ENCODE results near the gene CST6. TPM values are rescaled to one million over a fixed set of nuclear protein-coding genes. Genes with fewer than 3 reads are reported as not detected.

CST6 gene
- total RNA-seq, 4 donors from 2014 or later: 734 to 2,600 (median 1,315) TPM

- no peak overlapping the region for H3K4me3 ChIP-seq (ENCODE audit: low read depth, poor library complexity, severe bottlenecking)
- no peak for DNase-seq (ENCODE audit: low spot score in 2 of 2)
- TF ChIP-seq POLR2A (IDR thresholded peaks at IDR 0.05) (no peak), CTCF (IDR thresholded peaks at IDR 0.05) (no peak)
- intact Hi-C loops (cut with DNase I; ENCODE audit: low total_unique reads): no loop called here
- whole genome bisulfite sequencing, 2 donors: 41 to 51% methylated on average over 7 of the region's 7 CpGs
Observed at GRCh38 chr11:66056501-66056900, 44.7 kb downstream of the CST6 start.

DNA sequence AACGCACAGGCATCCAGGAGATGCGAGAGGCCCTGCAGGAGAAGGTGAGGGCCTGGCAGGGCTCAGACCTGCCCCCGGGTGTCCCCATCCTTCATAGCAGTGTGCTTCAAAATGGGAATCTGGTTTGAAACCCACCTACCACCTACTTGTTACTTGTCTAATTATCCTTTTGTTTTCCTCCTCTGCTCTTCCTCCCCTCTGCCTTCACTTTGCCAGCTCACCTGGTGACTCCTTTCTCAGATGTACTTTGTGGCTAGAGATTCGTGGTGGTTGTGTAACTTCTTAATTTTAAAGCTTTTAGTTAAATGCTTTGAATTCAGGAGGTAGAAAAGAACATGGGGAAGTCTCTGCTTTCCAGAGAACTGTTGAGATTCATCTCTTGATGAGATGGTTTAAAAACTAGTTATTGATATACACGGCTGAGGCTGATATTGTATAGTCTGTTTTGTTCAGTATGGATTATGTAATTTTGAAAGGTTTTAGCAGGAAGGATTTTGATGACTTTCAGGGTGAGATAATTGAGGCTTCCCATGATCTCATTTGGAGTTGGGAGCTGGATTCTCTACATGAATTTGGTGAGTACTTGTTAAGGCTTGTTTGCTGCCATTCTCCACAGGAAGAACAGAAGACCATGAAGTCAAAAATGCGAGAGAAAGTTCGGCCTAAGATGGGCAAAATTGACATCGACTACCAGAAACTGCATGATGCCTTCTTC is 48.3 kb downstream of the CST6 start:
- intact Hi-C loops (cut with DNase I; ENCODE audit: low total_unique reads): no loop called here
- no peak overlapping the region for H3K4me3 ChIP-seq (ENCODE audit: low read depth, poor library complexity, severe bottlenecking)
- DNase-seq (ENCODE audit: low spot score in 2 of 2): no peak
- 62 to 70% methylated on average over 8 of the region's 8 CpGs for WGBS, 2 donors
- no peak for TF ChIP-seq POLR2A (IDR thresholded peaks at IDR 0.05)
- TF ChIP-seq CTCF (IDR thresholded peaks at IDR 0.05): no peak

DNA sequence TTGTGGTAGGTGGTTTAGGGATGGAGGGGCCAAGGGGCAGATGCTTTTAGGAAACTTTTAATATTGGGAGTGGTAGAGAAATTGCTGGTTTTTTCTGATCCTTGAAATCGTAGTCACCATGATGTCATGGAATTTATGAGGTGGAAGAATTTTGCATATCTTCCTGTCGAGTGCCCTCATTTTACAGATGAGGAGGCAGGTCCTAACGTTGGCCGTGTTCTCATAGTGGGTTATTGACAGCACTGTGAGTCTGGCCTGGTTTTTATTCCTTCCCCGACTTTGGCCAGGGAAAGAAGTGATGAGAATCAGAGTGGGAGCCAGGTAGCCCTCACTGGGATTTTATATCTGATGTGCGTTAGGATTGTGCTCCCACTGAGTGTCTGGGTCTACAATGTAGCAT is 49.5 kb downstream of the CST6 start:
- intact Hi-C loops (cut with DNase I; ENCODE audit: low total_unique reads): no loop called here

GRCh38 chr11:66062408-66062807 is 50.6 kb downstream of the CST6 start:
- peak in 1 of 2 donors; percentile 45 for DNase-seq (ENCODE audit: low spot score in 2 of 2)
- no peak overlapping the region for H3K4me3 ChIP-seq (ENCODE audit: low read depth, poor library complexity, severe bottlenecking)
- intact Hi-C loops (cut with DNase I; ENCODE audit: low total_unique reads): no loop called here
- 90% methylated on average over 2 of the region's 2 CpGs for WGBS, 2 donors
- TF ChIP-seq POLR2A (IDR thresholded peaks at IDR 0.05) (no peak), CTCF (IDR thresholded peaks at IDR 0.05) (no peak)

More for the DNA sequence above, 49.5 kb downstream of the CST6 start:
- TF ChIP-seq POLR2A (IDR thresholded peaks at IDR 0.05): no peak
- TF ChIP-seq CTCF (IDR thresholded peaks at IDR 0.05): no peak
- WGBS, 2 donors: 77 to 78% methylated on average over 6 of the region's 6 CpGs
- H3K4me3 ChIP-seq (ENCODE audit: low read depth, poor library complexity, severe bottlenecking): no peak overlapping the region
- peak in 1 of 2 donors; percentile 26 for DNase-seq (ENCODE audit: low spot score in 2 of 2)

Other genes starting within 250 kb of the CST6 start
- gene AP5B1, start 231.0 kb upstream of the CST6 start, total RNA-seq: 10 to 100 TPM; 32.2 to 44.3 (median 39.7) TPM
- 100 to 1,000 TPM in 2 of 4 donors, 10 to 100 TPM in 2; 74.8 to 159 (median 105) TPM for gene OVOL1, start 224.9 kb upstream of the CST6 start, total RNA-seq
- gene SNX32, start 178.0 kb upstream of the CST6 start, total RNA-seq: under 1 TPM; 0.21 to 0.99 (median 0.67) TPM
- 100 to 1,000 TPM; 417 to 706 (median 504) TPM for gene CFL1, start 153.8 kb upstream of the CST6 start, total RNA-seq
- gene MUS81, start 151.6 kb upstream of the CST6 start, total RNA-seq: 10 to 100 TPM; 29.3 to 38.1 (median 37.1) TPM
- 10 to 100 TPM; 12.0 to 29.8 (median 16.3) TPM for gene EFEMP2, start 139.2 kb upstream of the CST6 start, total RNA-seq
- gene CTSW, start 132.2 kb upstream of the CST6 start, total RNA-seq: under 1 TPM in 3 of 4 donors, not detected in 1; 0.29 to 0.55 (median 0.29) TPM
- 100 to 1,000 TPM in 2 of 4 donors, 10 to 100 TPM in 2; 69.4 to 103 (median 86.2) TPM for gene FIBP, start 123.5 kb upstream of the CST6 start, total RNA-seq
- 10 to 100 TPM; 44.9 to 61.0 (median 53.1) TPM for gene CCDC85B, start 121.3 kb upstream of the CST6 start, total RNA-seq
- 1 to 10 TPM; 2.4 to 7.5 (median 5.3) TPM for gene FOSL1, start 111.6 kb upstream of the CST6 start, total RNA-seq
- gene C11orf68, start 92.9 kb upstream of the CST6 start, total RNA-seq: 10 to 100 TPM; 21.2 to 32.8 (median 26.5) TPM
- 100 to 1,000 TPM in 2 of 4 donors, 10 to 100 TPM in 2; 81.5 to 152 (median 107) TPM for gene DRAP1, start 92.6 kb upstream of the CST6 start, total RNA-seq
- not detected for gene TSGA10IP, start 66.5 kb upstream of the CST6 start, total RNA-seq
- gene SART1, start 50.3 kb upstream of the CST6 start, total RNA-seq: 10 to 100 TPM; 35.0 to 73.5 (median 55.4) TPM
- 10 to 100 TPM; 48.3 to 66.0 (median 57.2) TPM for gene EIF1AD, start 9.9 kb upstream of the CST6 start, total RNA-seq
- 10 to 100 TPM; 29.3 to 41.0 (median 36.1) TPM for gene BANF1, start 9.5 kb upstream of the CST6 start, total RNA-seq
- gene CATSPER1, start 14.5 kb downstream of the CST6 start, total RNA-seq: not detected
- not detected for gene GAL3ST3, start 37.2 kb downstream of the CST6 start, total RNA-seq
- 100 to 1,000 TPM in 3 of 4 donors, 10 to 100 TPM in 1; 94.3 to 160 (median 114) TPM for gene SF3B2, start 40.4 kb downstream of the CST6 start, total RNA-seq
- 10 to 100 TPM; 26.7 to 41.1 (median 32.4) TPM for gene PACS1, start 58.3 kb downstream of the CST6 start, total RNA-seq
- 10 to 100 TPM; 16.8 to 37.3 (median 23.0) TPM for gene KLC2, start 245.7 kb downstream of the CST6 start, total RNA-seq

All from lower leg skin (tissue), 4 donors.